GM12873 (cell line): ENCODE results near the gene NBDY.

Experiments used
- CTCF ChIP-seq: IDR thresholded peaks from 2 replicates; pipeline ENCODE4 v1.5.1; 2012; ENCODE audit warnings: low read depth, mild to moderate bottlenecking, moderate library complexity, low read length, control low read depth; ENCODE audit not compliant: insufficient read depth; ENCODE audit errors: missing control alignments

The NBDY gene

GRCh38 chrX:56802921-56803849 is 74.1 kb downstream of the NBDY start:
- peak; percentile 76 for TF ChIP-seq CTCF

- TF ChIP-seq CTCF: no peak
These were observed 75.0 kb downstream of the NBDY start for GRCh38 chrX:56803850-56804681.

- no peak for TF ChIP-seq CTCF
These were observed 75.8 kb downstream of the NBDY start for GRCh38 chrX:56804867-56805266.

- TF ChIP-seq CTCF: no peak
These were observed 76.4 kb downstream of the NBDY start for GRCh38 chrX:56805399-56805798.

- no peak for TF ChIP-seq CTCF
These were observed 82.6 kb downstream of the NBDY start for GRCh38 chrX:56811599-56811998.

- TF ChIP-seq CTCF: no peak
These were observed 83.6 kb downstream of the NBDY start for GRCh38 chrX:56812515-56813105.
